ENCODE measurements around the gene ZNF687.

DNA sequence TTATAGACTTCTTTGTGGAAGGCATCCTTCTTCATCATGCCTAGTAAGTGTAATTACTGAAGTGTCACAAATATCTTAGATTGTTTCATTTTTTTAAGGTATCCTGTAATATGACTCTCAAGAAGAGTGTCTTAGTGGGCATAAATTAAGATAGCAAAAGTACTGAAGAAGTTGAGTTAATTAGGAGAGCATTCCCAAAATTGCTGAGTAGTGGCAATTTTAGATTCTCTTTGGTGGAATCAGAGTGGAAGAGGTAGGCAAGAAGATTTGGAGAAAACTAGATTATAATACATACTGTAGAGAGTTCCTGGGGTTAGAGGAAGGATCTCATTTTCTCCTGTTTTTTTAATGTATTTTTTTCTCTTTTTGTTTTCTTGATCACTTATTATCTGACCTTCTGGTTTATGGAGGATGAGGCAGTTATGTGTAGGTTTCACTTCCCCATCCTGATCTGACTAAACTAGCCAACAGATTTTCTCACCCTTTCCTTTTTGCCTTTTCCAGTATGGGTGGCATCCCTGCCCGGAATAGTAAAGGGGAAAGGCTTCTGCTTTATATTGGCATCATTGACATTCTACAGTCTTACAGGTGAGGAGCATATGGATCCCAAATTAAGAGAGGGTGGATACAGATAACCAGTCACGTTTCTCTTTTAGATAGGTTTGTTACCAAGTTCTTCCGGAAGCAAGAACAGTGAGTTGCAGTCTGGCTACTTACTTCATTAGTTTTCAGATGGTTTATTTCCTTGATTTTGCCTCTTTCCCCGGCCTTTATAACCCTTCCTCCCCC lies 44.2 kb upstream of the ZNF687 start:
- TF ChIP-seq, protein P1, sequence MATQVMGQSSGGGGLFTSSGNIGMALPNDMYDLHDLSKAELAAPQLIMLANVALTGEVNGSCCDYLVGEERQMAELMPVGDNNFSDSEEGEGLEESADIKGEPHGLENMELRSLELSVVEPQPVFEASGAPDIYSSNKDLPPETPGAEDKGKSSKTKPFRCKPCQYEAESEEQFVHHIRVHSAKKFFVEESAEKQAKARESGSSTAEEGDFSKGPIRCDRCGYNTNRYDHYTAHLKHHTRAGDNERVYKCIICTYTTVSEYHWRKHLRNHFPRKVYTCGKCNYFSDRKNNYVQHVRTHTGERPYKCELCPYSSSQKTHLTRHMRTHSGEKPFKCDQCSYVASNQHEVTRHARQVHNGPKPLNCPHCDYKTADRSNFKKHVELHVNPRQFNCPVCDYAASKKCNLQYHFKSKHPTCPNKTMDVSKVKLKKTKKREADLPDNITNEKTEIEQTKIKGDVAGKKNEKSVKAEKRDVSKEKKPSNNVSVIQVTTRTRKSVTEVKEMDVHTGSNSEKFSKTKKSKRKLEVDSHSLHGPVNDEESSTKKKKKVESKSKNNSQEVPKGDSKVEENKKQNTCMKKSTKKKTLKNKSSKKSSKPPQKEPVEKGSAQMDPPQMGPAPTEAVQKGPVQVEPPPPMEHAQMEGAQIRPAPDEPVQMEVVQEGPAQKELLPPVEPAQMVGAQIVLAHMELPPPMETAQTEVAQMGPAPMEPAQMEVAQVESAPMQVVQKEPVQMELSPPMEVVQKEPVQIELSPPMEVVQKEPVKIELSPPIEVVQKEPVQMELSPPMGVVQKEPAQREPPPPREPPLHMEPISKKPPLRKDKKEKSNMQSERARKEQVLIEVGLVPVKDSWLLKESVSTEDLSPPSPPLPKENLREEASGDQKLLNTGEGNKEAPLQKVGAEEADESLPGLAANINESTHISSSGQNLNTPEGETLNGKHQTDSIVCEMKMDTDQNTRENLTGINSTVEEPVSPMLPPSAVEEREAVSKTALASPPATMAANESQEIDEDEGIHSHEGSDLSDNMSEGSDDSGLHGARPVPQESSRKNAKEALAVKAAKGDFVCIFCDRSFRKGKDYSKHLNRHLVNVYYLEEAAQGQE (IDR thresholded peaks at IDR 0.05): no peak
- TF ChIP-seq CEBPB (IDR thresholded peaks at IDR 0.05) (no peak), POLR2A (IDR thresholded peaks at IDR 0.05; ENCODE audit: low read length) (no peak), PHF8 (IDR thresholded peaks at IDR 0.05; ENCODE audit: borderline replicate concordance, low read depth) (no peak), ZFP36 (IDR thresholded peaks at IDR 0.05; ENCODE audit: borderline replicate concordance, partially characterized antibody) (no peak), EP300 (IDR thresholded peaks at IDR 0.05) (no peak), GATA3 (IDR thresholded peaks at IDR 0.05; ENCODE audit: borderline replicate concordance) (no peak), TP53 (CRISPR knock-in tag; IDR thresholded peaks at IDR 0.05) (no peak)
- TF ChIP-seq, protein P2, sequence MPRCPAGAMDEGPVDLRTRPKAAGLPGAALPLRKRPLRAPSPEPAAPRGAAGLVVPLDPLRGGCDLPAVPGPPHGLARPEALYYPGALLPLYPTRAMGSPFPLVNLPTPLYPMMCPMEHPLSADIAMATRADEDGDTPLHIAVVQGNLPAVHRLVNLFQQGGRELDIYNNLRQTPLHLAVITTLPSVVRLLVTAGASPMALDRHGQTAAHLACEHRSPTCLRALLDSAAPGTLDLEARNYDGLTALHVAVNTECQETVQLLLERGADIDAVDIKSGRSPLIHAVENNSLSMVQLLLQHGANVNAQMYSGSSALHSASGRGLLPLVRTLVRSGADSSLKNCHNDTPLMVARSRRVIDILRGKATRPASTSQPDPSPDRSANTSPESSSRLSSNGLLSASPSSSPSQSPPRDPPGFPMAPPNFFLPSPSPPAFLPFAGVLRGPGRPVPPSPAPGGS (IDR thresholded peaks at IDR 0.05): no peak
- TF ChIP-seq, protein P3, sequence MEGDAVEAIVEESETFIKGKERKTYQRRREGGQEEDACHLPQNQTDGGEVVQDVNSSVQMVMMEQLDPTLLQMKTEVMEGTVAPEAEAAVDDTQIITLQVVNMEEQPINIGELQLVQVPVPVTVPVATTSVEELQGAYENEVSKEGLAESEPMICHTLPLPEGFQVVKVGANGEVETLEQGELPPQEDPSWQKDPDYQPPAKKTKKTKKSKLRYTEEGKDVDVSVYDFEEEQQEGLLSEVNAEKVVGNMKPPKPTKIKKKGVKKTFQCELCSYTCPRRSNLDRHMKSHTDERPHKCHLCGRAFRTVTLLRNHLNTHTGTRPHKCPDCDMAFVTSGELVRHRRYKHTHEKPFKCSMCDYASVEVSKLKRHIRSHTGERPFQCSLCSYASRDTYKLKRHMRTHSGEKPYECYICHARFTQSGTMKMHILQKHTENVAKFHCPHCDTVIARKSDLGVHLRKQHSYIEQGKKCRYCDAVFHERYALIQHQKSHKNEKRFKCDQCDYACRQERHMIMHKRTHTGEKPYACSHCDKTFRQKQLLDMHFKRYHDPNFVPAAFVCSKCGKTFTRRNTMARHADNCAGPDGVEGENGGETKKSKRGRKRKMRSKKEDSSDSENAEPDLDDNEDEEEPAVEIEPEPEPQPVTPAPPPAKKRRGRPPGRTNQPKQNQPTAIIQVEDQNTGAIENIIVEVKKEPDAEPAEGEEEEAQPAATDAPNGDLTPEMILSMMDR (IDR thresholded peaks at IDR 0.05): no peak
- TF ChIP-seq, protein P4, sequence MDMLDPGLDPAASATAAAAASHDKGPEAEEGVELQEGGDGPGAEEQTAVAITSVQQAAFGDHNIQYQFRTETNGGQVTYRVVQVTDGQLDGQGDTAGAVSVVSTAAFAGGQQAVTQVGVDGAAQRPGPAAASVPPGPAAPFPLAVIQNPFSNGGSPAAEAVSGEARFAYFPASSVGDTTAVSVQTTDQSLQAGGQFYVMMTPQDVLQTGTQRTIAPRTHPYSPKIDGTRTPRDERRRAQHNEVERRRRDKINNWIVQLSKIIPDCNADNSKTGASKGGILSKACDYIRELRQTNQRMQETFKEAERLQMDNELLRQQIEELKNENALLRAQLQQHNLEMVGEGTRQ (IDR thresholded peaks at IDR 0.05): no peak
